NOMO-1 (cell line): ENCODE results near the gene TRAF3.
"Not testable (repeated sequence)": the region's sequence is repeated elsewhere in the genome, so short reads cannot be mapped to it uniquely, and the experiment has no call there.

Experiments used
- DNase-seq, 2 experiments: peaks; one replicate each; lab custom pipeline; 2025; ENCODE audit not compliant: unreplicated experiment in 2 of 2; lab: John Stamatoyannopoulos, UW

The TRAF3 gene

GRCh38 chr14:102859911-102860310 lies 82.7 kb downstream of the TRAF3 start:
- no peak for DNase-seq

DNA sequence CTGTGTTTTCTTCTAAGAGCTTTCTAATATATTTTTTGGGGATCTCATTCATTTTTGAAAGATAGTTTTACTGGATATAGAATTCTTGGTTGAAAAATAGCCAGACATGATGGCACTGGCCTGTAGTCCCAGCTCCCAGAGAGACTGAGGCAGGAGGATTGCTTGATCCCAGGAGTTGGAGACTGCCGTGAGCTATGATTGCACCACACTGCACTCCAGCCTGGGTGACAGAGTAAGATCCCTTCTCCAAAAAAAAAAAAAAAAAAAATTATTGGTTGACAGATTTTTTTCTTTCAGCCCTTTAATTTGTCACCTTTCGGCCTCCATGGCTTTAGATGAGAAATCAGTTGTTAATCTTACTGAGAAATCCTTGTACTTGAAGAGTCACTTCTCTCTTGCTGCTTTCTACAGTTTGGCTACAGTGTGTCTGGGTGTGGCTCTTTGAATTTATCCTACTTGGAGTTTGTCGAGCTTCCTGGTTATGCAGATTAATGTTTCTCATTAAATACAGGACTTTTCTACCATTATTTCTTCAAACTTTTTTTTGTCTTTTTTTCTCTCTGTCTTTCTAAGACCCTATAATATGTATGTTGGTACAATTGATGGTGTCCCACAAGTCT lies 85.0 kb downstream of the TRAF3 start:
- no peak for DNase-seq

GRCh38 chr14:102863381-102863780 lies 86.1 kb downstream of the TRAF3 start:
- DNase-seq, result no peak

GRCh38 chr14:102865916-102866315 lies 88.7 kb downstream of the TRAF3 start:
- not testable (repeated sequence) for DNase-seq

DNA sequence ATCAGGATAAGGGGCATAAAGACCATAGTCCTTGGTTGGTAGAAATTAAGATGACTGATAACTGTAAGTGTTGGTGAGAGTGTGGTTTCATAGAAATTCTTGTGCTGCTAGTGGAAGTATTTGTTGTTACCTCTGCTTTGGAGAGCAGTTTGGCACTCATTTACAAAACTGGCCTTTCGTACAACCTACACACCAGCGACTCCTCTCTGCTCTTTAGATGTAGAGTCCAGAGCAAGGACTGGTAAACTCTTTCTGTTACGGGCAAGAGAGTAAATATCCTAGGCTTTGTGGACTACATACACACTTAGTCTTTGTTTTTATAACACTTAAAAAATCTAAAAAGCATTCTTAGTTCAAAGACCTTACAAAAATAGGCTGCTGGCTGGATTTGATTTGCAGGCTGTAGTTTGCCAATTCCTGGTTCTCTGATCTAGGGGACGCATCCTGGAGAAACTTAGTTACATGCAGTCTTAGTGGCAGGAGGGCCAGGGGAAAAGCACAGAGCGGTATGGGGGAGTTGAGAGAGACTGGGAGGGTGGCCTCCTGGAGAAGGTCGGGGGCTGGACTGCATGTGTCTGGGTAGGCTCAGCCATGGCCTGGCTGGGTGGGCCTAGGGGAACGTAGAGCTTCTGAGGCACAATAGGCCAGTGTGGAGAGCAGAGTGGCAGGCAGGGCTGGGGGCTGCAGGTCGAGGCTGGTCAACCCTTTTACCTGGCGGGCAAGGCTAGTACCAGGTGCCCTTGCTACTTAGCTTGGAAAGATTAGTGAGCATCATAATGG lies 89.9 kb downstream of the TRAF3 start:
- DNase-seq, result no peak

DNA sequence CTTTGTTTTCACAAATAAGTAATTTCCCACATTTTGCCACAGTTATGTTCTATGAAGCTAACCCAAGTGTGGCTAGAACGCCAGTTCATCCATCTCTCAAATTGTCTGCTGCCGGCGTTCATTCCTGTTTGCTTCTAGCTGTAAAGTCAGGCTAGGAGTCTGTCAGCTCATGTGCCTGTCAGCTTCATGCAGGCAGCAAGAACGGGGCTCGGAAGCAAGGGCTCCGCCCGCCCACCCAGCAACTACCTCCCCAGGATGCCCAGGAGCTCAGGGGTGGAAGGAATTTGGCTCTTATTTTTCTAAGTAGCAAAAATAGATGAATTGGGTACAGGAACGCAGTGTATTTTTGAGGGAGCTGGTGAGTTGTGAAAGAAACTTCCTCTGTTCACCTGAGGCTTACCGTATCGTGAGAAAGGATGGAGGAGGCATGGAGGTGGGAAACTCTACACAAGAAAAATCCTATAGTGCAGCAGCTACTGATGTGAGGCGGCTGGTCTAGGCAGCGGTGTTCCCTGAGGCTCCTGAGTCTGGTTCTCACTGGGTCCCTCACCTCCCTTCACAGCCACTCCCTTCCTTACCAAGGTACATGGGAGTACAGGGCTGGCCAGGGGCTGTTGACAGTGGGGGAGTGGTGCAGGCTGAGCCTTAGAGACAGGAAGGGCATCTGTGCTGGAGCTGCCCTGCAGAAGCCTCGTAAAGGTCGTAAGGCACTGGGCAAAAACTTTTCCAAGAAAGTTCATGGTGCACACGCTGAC lies 90.8 kb downstream of the TRAF3 start:
- no peak for DNase-seq

DNA sequence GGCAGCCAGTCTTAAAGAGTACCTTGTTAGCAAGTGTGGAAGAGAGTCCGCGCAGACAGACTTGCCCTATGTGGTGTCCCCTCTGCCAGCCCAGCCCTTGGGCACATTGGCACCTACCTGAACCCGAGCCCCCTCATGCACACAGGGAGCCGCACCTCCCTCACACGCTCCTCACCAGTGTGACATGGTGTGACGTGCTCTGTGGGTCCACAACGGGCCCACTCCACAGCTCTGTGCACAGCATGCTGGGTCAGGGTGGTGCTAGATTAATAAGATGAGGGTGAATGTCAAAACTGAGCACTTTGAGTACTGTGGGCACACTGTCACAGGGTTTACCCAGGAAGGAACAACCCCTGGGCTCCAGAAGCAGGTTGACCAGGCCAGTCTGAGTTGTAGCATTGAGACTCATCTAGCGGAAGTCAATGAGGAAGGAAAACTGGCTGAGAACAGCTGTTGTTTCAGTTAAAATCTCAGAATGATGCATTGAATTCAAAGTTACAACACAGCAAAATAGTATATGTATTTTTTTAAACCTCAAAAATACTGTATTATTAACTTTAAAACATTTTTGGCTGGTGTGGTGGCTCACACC lies 91.8 kb downstream of the TRAF3 start:
- DNase-seq, result no peak

GRCh38 chr14:102870246-102870645 lies 93.0 kb downstream of the TRAF3 start:
- DNase-seq, result no peak

DNA sequence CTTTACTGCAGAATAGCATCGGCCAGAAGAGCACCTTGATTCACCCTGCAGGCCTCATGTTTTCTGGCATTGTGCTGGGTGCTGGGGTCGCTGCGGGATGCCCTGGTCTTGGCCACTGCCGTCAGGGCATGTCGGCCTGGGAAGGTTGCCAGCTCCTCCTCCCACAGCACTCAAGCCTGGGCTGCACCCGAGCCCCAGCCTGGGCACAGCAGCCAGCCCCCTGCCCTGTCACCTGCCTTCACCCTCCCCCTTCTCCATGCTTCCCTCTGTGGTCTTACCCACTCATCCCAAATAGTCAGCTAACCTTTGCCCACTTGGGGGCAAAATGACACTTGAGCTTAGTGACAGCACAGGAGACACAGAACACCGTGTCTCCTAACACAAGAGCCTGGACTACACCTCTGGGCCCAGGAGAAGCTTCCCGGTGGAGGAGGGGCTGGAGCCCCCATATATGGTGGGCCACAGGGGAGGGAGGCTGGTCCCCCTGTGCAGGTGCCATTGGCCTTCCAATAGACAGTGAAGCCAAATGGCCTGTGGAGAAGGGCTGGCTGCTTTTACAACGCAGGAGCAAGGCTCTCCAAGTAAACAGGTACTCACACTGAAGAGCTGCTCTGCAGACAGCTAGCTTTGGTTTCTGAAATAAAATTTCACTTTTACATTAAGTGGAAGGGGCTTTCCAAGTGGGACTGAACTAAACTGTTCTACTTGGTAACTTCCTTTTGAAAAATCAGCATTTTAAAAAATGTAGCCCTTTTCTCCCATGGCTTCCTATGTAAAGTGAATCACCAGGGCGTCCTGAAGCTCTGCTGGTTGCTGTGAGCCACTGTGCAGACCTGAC lies 94.0 kb downstream of the TRAF3 start:
- no peak for DNase-seq

GRCh38 chr14:102872020-102872419 lies 94.8 kb downstream of the TRAF3 start:
- no peak for DNase-seq

DNA sequence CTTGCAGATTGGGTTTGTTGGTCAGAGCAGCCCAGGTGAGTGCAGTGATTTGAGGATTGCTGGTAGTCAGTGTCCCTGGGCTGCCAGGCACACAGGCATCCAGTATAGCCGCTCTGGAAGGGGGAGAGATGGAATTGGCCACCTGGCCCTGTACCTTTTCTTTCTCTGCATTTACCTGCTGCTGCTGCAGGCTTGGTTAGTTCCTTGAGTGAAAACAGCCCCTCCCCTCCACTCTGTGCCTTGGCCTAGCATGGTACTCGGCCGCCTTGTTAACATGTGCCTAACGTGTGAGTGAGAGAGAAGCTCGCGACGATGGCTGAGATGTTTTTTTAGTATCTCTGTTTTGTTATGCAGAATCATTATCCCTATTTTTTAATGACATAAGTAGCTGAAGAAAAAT lies 95.9 kb downstream of the TRAF3 start:
- DNase-seq, result no peak

GRCh38 chr14:102873546-102874061 lies 96.4 kb downstream of the TRAF3 start:
- no peak for DNase-seq

GRCh38 chr14:102875652-102876051 lies 98.4 kb downstream of the TRAF3 start:
- no peak for DNase-seq

DNA sequence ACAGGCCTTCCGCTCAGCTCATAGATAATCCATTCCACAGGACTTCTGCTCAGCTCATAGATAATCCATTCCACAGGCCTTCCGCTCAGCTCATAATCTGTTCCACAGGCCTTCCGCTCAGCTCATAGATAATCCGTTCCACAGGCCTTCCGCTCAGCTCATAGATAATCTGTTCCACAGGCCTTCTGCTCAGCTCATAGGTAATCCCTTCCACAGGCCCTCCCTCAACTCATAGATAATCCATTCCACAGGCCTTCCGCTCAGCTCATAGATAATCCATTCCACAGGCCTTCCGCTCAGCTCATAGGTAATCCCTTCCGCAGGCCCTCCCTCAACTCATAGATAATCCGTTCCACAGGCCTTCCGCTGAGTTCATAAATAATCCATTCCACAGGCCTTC lies 100.3 kb downstream of the TRAF3 start:
- not testable (repeated sequence) for DNase-seq

- no peak for DNase-seq
Measured at GRCh38 chr14:102878174-102878969, 101.1 kb downstream of the TRAF3 start.

- DNase-seq, result no peak
Measured at GRCh38 chr14:102878970-102879460, 101.8 kb downstream of the TRAF3 start.

DNA sequence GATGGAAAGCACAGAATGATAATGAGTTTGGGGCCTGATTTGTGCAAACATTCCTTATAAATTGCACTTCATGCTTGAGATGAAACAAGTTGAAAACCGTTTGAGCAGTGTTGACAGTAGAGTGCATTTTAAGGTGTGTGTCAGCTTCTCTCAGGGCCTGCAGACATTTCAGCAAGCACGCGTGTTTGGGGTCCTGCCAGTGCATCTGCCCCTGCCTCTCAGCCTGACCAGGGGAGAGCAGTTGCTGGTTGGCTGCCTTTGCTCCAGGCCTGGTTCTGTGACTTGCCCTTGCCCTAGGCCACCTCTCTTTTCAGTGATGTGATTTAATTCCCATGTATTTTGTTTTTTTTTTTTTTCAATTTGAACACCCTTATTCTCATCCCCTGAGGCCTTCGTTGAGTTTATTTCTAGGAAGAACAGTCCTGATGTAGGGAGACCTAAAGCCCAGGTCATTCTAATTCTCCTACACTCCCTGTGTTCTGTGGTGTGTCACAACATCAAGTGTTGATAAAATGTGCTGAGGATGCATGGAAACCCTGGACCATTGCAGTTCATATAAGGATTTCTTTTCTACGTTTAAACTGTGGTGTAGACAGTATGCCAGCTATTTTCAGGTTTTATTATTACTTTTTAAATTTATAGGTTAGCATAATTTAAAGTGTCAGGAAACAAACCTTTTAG lies 105.1 kb downstream of the TRAF3 start:
- DNase-seq, result no peak

DNA sequence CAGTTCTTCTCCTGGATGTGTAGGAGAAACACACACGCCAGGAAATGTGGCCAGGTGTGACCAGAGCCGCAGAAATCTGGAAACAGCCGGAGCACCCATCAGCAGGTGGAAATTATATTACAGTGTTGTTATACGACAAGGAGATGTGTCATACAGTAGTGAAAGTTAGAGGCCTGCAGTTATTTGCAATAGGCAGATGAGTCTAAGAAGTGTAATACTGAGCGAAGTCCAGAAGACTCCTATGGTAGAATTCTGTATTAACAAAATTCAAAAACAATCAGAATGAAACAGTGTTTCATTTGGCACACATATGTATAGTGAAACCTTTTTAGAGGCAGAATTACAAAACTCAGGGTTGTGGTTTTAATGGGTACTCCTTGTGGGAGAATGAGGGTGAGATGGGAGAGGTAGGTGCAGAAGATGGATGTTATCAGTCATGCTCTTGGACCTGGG lies 105.9 kb downstream of the TRAF3 start:
- DNase-seq, result no peak

DNA sequence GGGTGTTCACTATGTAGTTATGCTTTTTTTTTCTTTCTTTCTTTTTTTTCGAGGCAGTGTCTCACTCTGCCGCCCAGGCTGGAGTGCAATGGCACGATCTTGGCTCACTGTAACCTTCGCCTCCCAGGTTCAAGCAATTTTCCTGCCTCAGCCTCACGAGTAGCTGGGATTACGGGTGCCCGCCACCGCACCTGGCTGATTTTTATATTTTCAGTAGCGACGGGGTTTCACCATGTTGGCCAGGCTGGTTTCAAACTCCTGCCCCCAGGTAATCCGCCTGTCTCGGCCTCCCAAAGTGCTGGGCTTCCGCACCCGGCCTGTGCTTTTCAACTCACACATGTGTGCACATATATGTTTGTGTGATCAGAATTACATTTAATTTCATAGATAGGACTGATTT lies 106.3 kb downstream of the TRAF3 start:
- no peak for DNase-seq
